Measurements from ENCODE around the gene PIGL. TPM values are rescaled to one million over a fixed set of nuclear protein-coding genes. Genes with fewer than 3 reads are reported as not detected.
"Not testable (repeated sequence)": the region's sequence is repeated elsewhere in the genome, so short reads cannot be mapped to it uniquely, and the experiment has no call there.

Gene PIGL
- total RNA-seq: 5.7 and 7.5 TPM in 2 replicates

- DNase-seq (ENCODE audit: low read depth in 2 of 2): peak; percentile 96
These were observed at the start of gene PIGL for GRCh38 chr17:16217002-16217635. TSS of gene PIGL (plus strand) at chr17:16217210. CDS start at chr17:16217227, 17 bp downstream.

GRCh38 chr17:16171613-16172012 lies 45.4 kb upstream of the PIGL start:
- DNase-seq (ENCODE audit: low read depth in 2 of 2): no peak

- DNase-seq (ENCODE audit: low read depth in 2 of 2): peak in 1 of 2 donors; percentile 11
These were observed 38.2 kb upstream of the PIGL start for GRCh38 chr17:16178836-16179235.

- DNase-seq (ENCODE audit: low read depth in 2 of 2): peak in 1 of 2 donors; percentile 6
These were observed 35.4 kb upstream of the PIGL start for GRCh38 chr17:16181581-16181980.

GRCh38 chr17:16187642-16188041 lies 29.4 kb upstream of the PIGL start:
- no peak for DNase-seq (ENCODE audit: low read depth in 2 of 2)

- no peak for DNase-seq (ENCODE audit: low read depth in 2 of 2)
These were observed 27.1 kb upstream of the PIGL start for GRCh38 chr17:16189791-16190348.

GRCh38 chr17:16190703-16191360 lies 26.2 kb upstream of the PIGL start:
- no peak for DNase-seq (ENCODE audit: low read depth in 2 of 2)

- DNase-seq (ENCODE audit: low read depth in 2 of 2): peak; percentile 80 to 84
These were observed 25.4 kb upstream of the PIGL start for GRCh38 chr17:16191604-16192003.

GRCh38 chr17:16194307-16194835 lies 22.6 kb upstream of the PIGL start:
- not testable (repeated sequence) for DNase-seq (ENCODE audit: low read depth in 2 of 2)

- peak in 1 of 2 donors; percentile 57 for DNase-seq (ENCODE audit: low read depth in 2 of 2)
These were observed 19.7 kb upstream of the PIGL start for GRCh38 chr17:16197276-16197675.

GRCh38 chr17:16199093-16199492 lies 17.9 kb upstream of the PIGL start:
- peak; percentile 59 to 66 for DNase-seq (ENCODE audit: low read depth in 2 of 2)

GRCh38 chr17:16201693-16202131 lies 15.3 kb upstream of the PIGL start:
- DNase-seq (ENCODE audit: low read depth in 2 of 2): not testable (repeated sequence)

- DNase-seq (ENCODE audit: low read depth in 2 of 2): peak in 1 of 2 donors; percentile 34
These were observed 14.2 kb upstream of the PIGL start for GRCh38 chr17:16202554-16203500.

- DNase-seq (ENCODE audit: low read depth in 2 of 2): not testable (repeated sequence)
These were observed 12.2 kb upstream of the PIGL start for GRCh38 chr17:16204763-16205162.

- no peak for DNase-seq (ENCODE audit: low read depth in 2 of 2)
These were observed 5.4 kb upstream of the PIGL start for GRCh38 chr17:16211590-16211989.

- no peak for DNase-seq (ENCODE audit: low read depth in 2 of 2)
These were observed 4.2 kb upstream of the PIGL start for GRCh38 chr17:16212793-16213192.

GRCh38 chr17:16214190-16215001 lies 2.6 kb upstream of the PIGL start:
- no peak for DNase-seq (ENCODE audit: low read depth in 2 of 2)

- DNase-seq (ENCODE audit: low read depth in 2 of 2): peak; percentile 55 to 67
These were observed 2.1 kb upstream of the PIGL start for GRCh38 chr17:16215002-16215272.

GRCh38 chr17:16215273-16215964 lies 1.6 kb upstream of the PIGL start, which contains the start of gene NCOR1:
TSS of gene NCOR1 (minus strand) at chr17:16215534. CDS start at chr17:16194569, 20,965 bp downstream.
- DNase-seq (ENCODE audit: low read depth in 2 of 2): peak; percentile 87 to 94

- DNase-seq (ENCODE audit: low read depth in 2 of 2): no peak
These were observed 1.1 kb upstream of the PIGL start for GRCh38 chr17:16215965-16216316.
